ENCODE results near the gene GNG3.

The GNG3 gene

GRCh38 chr11:62707277-62707861, at the start of gene GNG3, which contains the start of gene BSCL2:
GNG3 (plus strand) TSS chr11:62707676; CDS start chr11:62708296, 620 bp downstream.
BSCL2 (minus strand) TSS chr11:62707424; CDS start chr11:62707195, 229 bp downstream.
- FAIRE-seq, result no peak
- no peak for DNase-seq (ENCODE audit: insufficient read length, low spot score)
- TF ChIP-seq CTCF (IDR thresholded peaks at IDR 0.05; ENCODE audit: insufficient read depth, missing control alignments), result no peak

- DNase-seq (ENCODE audit: insufficient read length, low spot score), result no peak
- no peak for TF ChIP-seq CTCF (IDR thresholded peaks at IDR 0.05; ENCODE audit: insufficient read depth, missing control alignments)
- FAIRE-seq, result no peak
Measured at GRCh38 chr11:62664405-62665074, 42.9 kb upstream of the GNG3 start.

DNA sequence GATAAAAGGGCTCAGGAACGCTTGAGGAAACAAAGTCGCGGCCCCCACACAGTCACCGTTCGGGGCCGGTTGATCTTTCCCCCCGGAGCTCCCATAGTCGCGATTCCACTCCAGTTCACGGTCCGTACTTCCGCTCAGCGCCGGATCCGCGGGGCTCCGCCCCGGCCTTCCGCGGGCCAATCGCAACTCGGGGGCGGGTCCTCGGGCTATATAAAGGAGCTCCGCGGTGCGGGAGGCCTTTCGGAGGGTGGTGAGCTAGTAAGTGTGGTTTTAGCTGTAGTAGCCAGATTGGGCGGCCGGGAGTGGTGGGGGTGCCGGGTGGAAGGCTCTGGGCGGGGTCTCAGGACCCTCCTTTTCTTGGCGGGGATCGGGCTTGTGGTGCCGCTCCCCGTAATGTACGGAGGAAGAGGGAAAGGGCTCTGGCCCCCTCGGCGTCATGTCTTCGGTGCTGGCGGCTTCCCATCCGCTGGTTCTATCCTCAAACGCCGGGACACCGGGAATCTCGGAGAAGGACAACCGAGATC, 42.3 kb upstream of the GNG3 start, which contains the start of the genes C11orf98 and CSKMT:
C11orf98 (minus strand) TSS at position 136 of the 524 bp plus-strand sequence; CDS start at position 95, 41 bp downstream.
CSKMT (plus strand) TSS at position 238 of the 524 bp plus-strand sequence. CDS start 568 bp downstream, outside the sequence.
- peak; percentile 91 for DNase-seq (ENCODE audit: insufficient read length, low spot score)
- FAIRE-seq, result no peak
- no peak for TF ChIP-seq CTCF (IDR thresholded peaks at IDR 0.05; ENCODE audit: insufficient read depth, missing control alignments)

- DNase-seq (ENCODE audit: insufficient read length, low spot score) (no peak), FAIRE-seq (no peak)
- TF ChIP-seq CTCF (IDR thresholded peaks at IDR 0.05; ENCODE audit: insufficient read depth, missing control alignments), result no peak
Measured at GRCh38 chr11:62665599-62666258, 41.7 kb upstream of the GNG3 start.

- FAIRE-seq (no peak), DNase-seq (ENCODE audit: insufficient read length, low spot score) (no peak)
- no peak for TF ChIP-seq CTCF (IDR thresholded peaks at IDR 0.05; ENCODE audit: insufficient read depth, missing control alignments)
Measured at GRCh38 chr11:62666259-62666926, 41.1 kb upstream of the GNG3 start.

GRCh38 chr11:62667460-62667859, 40.0 kb upstream of the GNG3 start:
- no peak for TF ChIP-seq CTCF (IDR thresholded peaks at IDR 0.05; ENCODE audit: insufficient read depth, missing control alignments)
- DNase-seq (ENCODE audit: insufficient read length, low spot score), result no peak
- FAIRE-seq, result no peak

All from D721Med (cell line).